IMR-90 (cell line): ENCODE measurements around the gene POU2F2. TPM values are rescaled to one million over a fixed set of nuclear protein-coding genes. Genes with fewer than 3 reads are reported as not detected.

Source experiments
- ATAC-seq: fragments of 200-7000 bp; cut with Tn5 transposase; 2 replicates; pipeline ENCODE4 v1.9.1; 2020; ENCODE audit warnings: low read depth, mild to moderate bottlenecking, moderate library complexity
- BruUV-seq: library from RNA; stranded (reverse); fragments of 400-500 nt; replicated peaks from 2 replicates; lab custom pipeline; 2021; lab: Mats Ljungman, UMichigan
- CTCF ChIA-PET: fragments of 300-600 bp; formaldehyde crosslinking; extraction: SDS; loops from one replicate; lab custom pipeline; 2021; ENCODE audit warnings: antibody characterized with exemption; lab: Yijun Ruan, JAX
- POLR2A ChIA-PET: fragments of 300-600 bp; sonication (Branson Sonifier 250); formaldehyde crosslinking; loops from one replicate; lab custom pipeline; 2022; ENCODE audit warnings: antibody characterized with exemption; ENCODE audit not compliant: unreplicated experiment; lab: Charles Lee
- DNase-seq: peaks from one replicate; pipeline ENCODE4 v3.0.0; 2013
- H2AFZ ChIP-seq: replicated peaks from 2 replicates; pipeline ENCODE3; 2013; ENCODE audit warnings: low read length, mild to moderate bottlenecking; ENCODE audit not compliant: poor library complexity
- H2AK5ac ChIP-seq: 2 replicates; pipeline ENCODE4 v1.6.1; 2013; ENCODE audit warnings: low read depth, low read length, inconsistent platforms
- H2AK9ac ChIP-seq: replicated peaks from 2 replicates; pipeline ENCODE3; 2013; ENCODE audit warnings: mild to moderate bottlenecking, low read depth, low read length, moderate library complexity; ENCODE audit not compliant: poor library complexity
- H2BK120ac ChIP-seq: 2 replicates; pipeline ENCODE4 v1.6.1; 2013; ENCODE audit warnings: low read depth, low read length, inconsistent platforms
- H2BK15ac ChIP-seq: 3 replicates; pipeline ENCODE4 v1.6.1; 2013; ENCODE audit warnings: low read depth, low read length, inconsistent platforms
- H2BK20ac ChIP-seq: 2 replicates; pipeline ENCODE4 v1.6.1; 2013; ENCODE audit warnings: low read depth, mild to moderate bottlenecking, inconsistent platforms, low read length, moderate library complexity
- H2BK5ac ChIP-seq: 2 replicates; pipeline ENCODE4 v1.6.1; 2013; ENCODE audit warnings: mild to moderate bottlenecking, low read depth, low read length, inconsistent platforms; ENCODE audit not compliant: poor library complexity, severe bottlenecking
- H3K14ac ChIP-seq: replicated peaks from 2 replicates; pipeline ENCODE4 v1.6.1; 2013; ENCODE audit warnings: low read depth, low read length, inconsistent platforms
- H3K18ac ChIP-seq: 2 replicates; pipeline ENCODE4 v1.6.1; 2013; ENCODE audit warnings: low read depth, low read length, control low read depth
- H3K23ac ChIP-seq: 2 replicates; pipeline ENCODE4 v1.6.1; 2013; ENCODE audit warnings: low read depth, low read length, inconsistent platforms
- H3K27ac ChIP-seq: 2 replicates; pipeline ENCODE4 v1.5.1; 2013; ENCODE audit warnings: mild to moderate bottlenecking, control low read depth, low read length; ENCODE audit not compliant: insufficient read depth
- H3K27me3 ChIP-seq: 2 replicates; pipeline ENCODE4 v1.6.1; 2013; ENCODE audit warnings: low read length; ENCODE audit not compliant: control insufficient read depth, insufficient read depth
- H3K36me3 ChIP-seq: 2 replicates; pipeline ENCODE4 v1.6.1; 2013; ENCODE audit warnings: low read length, mixed read lengths; ENCODE audit not compliant: control insufficient read depth, insufficient read depth
- H3K4ac ChIP-seq: 2 replicates; pipeline ENCODE4 v1.6.1; 2013; ENCODE audit warnings: low read depth, low read length, inconsistent platforms
- H3K4me1 ChIP-seq: 2 replicates; pipeline ENCODE4 v1.6.1; 2013; ENCODE audit warnings: low read length, mixed read lengths; ENCODE audit not compliant: control insufficient read depth, insufficient read depth
- H3K4me2 ChIP-seq: 2 replicates; pipeline ENCODE4 v1.6.1; 2013; ENCODE audit warnings: low read depth, mild to moderate bottlenecking, control low read depth, low read length, moderate library complexity
- H3K4me3 ChIP-seq: 2 replicates; pipeline ENCODE4 v1.5.1; 2013; ENCODE audit warnings: low read depth, mild to moderate bottlenecking, control low read depth, low read length, moderate library complexity; ENCODE audit not compliant: insufficient read depth
- H3K56ac ChIP-seq: 2 replicates; pipeline ENCODE4 v1.6.1; 2013; ENCODE audit warnings: low read length, inconsistent platforms; ENCODE audit not compliant: insufficient read depth; ENCODE audit errors: extremely low read depth
- H3K79me1 ChIP-seq, 2 experiments: 2 replicates each; pipeline ENCODE4 v1.6.1; 2013; ENCODE audit warnings: low read length in 2 of 2, inconsistent platforms in 1 of 2, low read depth in 1 of 2
- H3K9ac ChIP-seq: 2 replicates; pipeline ENCODE4 v1.6.1; 2013; ENCODE audit warnings: low read depth, low read length, control low read depth
- H3K9me1 ChIP-seq: 2 replicates; pipeline ENCODE4 v1.6.1; 2013; ENCODE audit warnings: low read length, inconsistent platforms; ENCODE audit not compliant: insufficient read depth
- H3K9me3 ChIP-seq: 2 replicates; pipeline ENCODE4 v1.6.1; 2013; ENCODE audit warnings: low read length; ENCODE audit not compliant: control insufficient read depth, insufficient read depth
- H4K20me1 ChIP-seq: 2 replicates; pipeline ENCODE4 v1.6.1; 2013; ENCODE audit warnings: low read length, inconsistent platforms; ENCODE audit not compliant: insufficient read depth
- H4K5ac ChIP-seq: 2 replicates; pipeline ENCODE4 v1.6.1; 2013; ENCODE audit warnings: mild to moderate bottlenecking, low read depth, low read length, control low read depth
- H4K8ac ChIP-seq, 2 experiments: 2 replicates each; pipeline ENCODE4 v1.6.1; 2013; ENCODE audit warnings: low read depth in 2 of 2, low read length in 2 of 2, control low read depth in 1 of 2, inconsistent platforms in 1 of 2
- H4K91ac ChIP-seq: 2 replicates; pipeline ENCODE4 v1.6.1; 2013; ENCODE audit warnings: low read depth, low read length, inconsistent platforms; ENCODE audit not compliant: insufficient read depth
- FOS ChIP-seq: fragments of 150-350 bp; IDR thresholded peaks from 2 replicates; pipeline ENCODE4 v1.6.1; 2016; ENCODE audit warnings: low read depth, low read length
- MAFK ChIP-seq: IDR thresholded peaks from 2 replicates; pipeline ENCODE4 v1.6.1; 2012; ENCODE audit warnings: low read depth, low read length, improper control_type of control experiment
- MAZ ChIP-seq: IDR thresholded peaks from 2 replicates; pipeline ENCODE4 v1.6.1; 2012; ENCODE audit warnings: low read depth, mild to moderate bottlenecking, low read length, improper control_type of control experiment, moderate library complexity, borderline replicate concordance
- NFE2L2 ChIP-seq: fragments of 150-350 bp; IDR thresholded peaks from 2 replicates; pipeline ENCODE4 v1.6.1; 2016; ENCODE audit warnings: low read depth, mild to moderate bottlenecking, low read length
- RAD21 ChIP-seq: IDR thresholded peaks from 2 replicates; pipeline ENCODE4 v1.6.1; 2012; ENCODE audit warnings: low read length, improper control_type of control experiment
- RCOR1 ChIP-seq: IDR thresholded peaks from 2 replicates; pipeline ENCODE4 v1.6.1; 2012; ENCODE audit warnings: mild to moderate bottlenecking, low read length, improper control_type of control experiment; ENCODE audit not compliant: insufficient replicate concordance
- RFX5 ChIP-seq: IDR thresholded peaks from 2 replicates; pipeline ENCODE4 v1.8.0; 2012; ENCODE audit warnings: low read depth, mild to moderate bottlenecking, low read length, moderate library complexity
- SMC3 ChIP-seq: fragments of 150-350 bp; IDR thresholded peaks from 2 replicates; pipeline ENCODE4 v1.6.1; 2016; ENCODE audit warnings: low read depth, mild to moderate bottlenecking, antibody characterized with exemption, low read length, moderate library complexity
- USF2 ChIP-seq: fragments of 150-350 bp; IDR thresholded peaks from 2 replicates; pipeline ENCODE4 v1.6.1; 2017; ENCODE audit warnings: mild to moderate bottlenecking, antibody characterized with exemption, low read length, low read depth
- WGBS, 2 experiments: methylation state at CpG; one replicate each; pipeline versions ENCODE4 v1.1.5 to v1.1.7; 2013; ENCODE audit warnings: missing lambda C conversion rate in 2 of 2; ENCODE audit not compliant: insufficient read length in 1 of 2; ENCODE audit errors: extremely low coverage in 2 of 2; 5-methylcytosine and 5-hydroxymethylcytosine counted together
- dilution Hi-C: fragments of 300-500 bp; cut with HindIII; formaldehyde crosslinking; loops from one replicate; pipeline ENCODE4 v1.14.3; 2018; ENCODE audit warnings: low sequenced_read_pairs; ENCODE audit not compliant: unreplicated experiment
- in situ Hi-C: fragments of 300-500 bp; cut with MboI; formaldehyde crosslinking; loops from 3 replicates; pipeline ENCODE4 v1.14.3; 2019; ENCODE audit warnings: low sequenced_read_pairs, inconsistent platforms, mixed read lengths
- intact Hi-C: fragments of 100-400 bp; cut with micrococcal nuclease; formaldehyde crosslinking; loops from 2 replicates; pipeline ENCODE4 v1.10.0; 2022
- polyA plus RNA-seq, 3 experiments: library from polyadenylated mRNA; depleted of rRNA; stranded (reverse); fragments of >200 nt; gene quantifications; 2 replicates each; pipeline ENCODE4 v1.2.3, GENCODE V29; 2012; ENCODE audit warnings: low replicate concordance in 1 of 3
- total RNA-seq: library from RNA; depleted of rRNA; stranded (reverse); fragments of >200 nt; gene quantifications from 2 replicates; pipeline ENCODE4 v1.2.3, GENCODE V29; 2012

POU2F2 gene
- total and polyA plus RNA-seq, 2 of the 4 experiments (the other 2 are of a cell fraction), result 0.54 to 5.0 TPM

DNA sequence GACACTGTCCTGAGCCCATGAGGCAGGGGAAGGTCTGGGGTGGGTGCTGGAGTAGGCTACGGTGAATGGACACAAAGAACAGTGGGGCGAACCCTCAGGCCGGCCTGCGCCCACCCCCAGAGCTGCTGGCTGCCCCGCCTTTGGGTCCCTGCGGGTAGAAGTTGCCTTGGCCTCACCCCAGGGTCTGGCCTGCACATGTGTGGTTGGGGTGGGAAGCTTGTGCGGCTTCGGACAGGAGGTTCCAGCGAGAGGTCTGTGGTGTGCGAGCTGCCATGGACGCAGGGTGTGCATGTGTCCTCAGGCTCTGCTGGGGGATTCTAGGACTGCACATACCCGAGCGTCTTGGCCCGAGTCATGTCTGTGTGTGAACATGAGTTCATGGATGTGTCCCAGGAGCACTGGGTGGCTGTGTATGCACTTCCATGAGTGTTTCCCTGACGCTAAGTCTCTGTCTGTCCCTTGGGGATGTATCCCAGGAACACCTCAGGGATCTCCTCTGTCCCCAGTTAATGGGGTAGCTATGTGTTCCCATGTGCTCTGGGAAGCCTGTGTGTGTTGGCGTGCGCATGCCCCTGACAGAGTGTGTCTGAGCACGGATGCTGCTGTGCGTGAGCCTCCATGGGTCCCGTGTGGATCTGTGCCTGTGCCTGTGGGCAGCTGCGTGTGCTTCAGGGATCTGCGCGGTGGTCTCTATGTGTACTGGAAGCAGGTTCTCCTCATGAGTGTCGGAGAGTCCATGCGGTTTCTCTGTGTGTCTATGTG is 20.8 kb upstream of the POU2F2 start:
- intact Hi-C loops (no loop called here), dilution Hi-C loops (no loop called here), in situ Hi-C loops (no loop called here)
- no peaks in the 10 kb centered on the region for H3K36me3 ChIP-seq
- 84% methylated on average over 10 of the region's 25 CpGs; no CpG with 5 or more reads in 1 of the 2 experiments for WGBS, 2 experiments
- H3K4me1 ChIP-seq, result no peaks in the 10 kb centered on the region
- H3K27ac ChIP-seq, result no peak overlapping the region
- no peak overlapping the region for H3K4me3 ChIP-seq
- H3K27me3 ChIP-seq, result peaks cover 93% of the 10 kb centered on the region
- H3K18ac ChIP-seq, result no peak overlapping the region
- 0 out of 2 replicates have a peak, but pooled peaks cover 6% of the 10 kb centered on the region for H4K20me1 ChIP-seq
- no peak overlapping the region for H3K14ac ChIP-seq
- CTCF ChIA-PET, result no interaction called here
- no peak overlapping the region for H2BK20ac ChIP-seq
- H4K8ac ChIP-seq, result no peak overlapping the region
- H3K23ac ChIP-seq, result no peak overlapping the region
- no peak overlapping the region for H4K5ac ChIP-seq
- no peak overlapping the region for H2AK5ac ChIP-seq
- no peak overlapping the region for H2BK15ac ChIP-seq
- POLR2A ChIA-PET, result no interaction called here
- no peak overlapping the region for H3K4me2 ChIP-seq
- no peaks in the 10 kb centered on the region for H3K79me1 ChIP-seq
- no peak overlapping the region for H2AK9ac ChIP-seq
- BruUV-seq, result no TSS peak
- H3K56ac ChIP-seq, result no peak overlapping the region
- H3K9me1 ChIP-seq, result no peaks in the 10 kb centered on the region
- H2AFZ ChIP-seq, result no peak overlapping the region
- H3K4ac ChIP-seq, result no peak overlapping the region
- TF ChIP-seq SMC3 (no peak), RCOR1 (no peak), RFX5 (no peak), NFE2L2 (no peak), RAD21 (no peak), USF2 (no peak), FOS (no peak), MAZ (no peak), MAFK (no peak)
- no peak for ATAC-seq
- H3K9ac ChIP-seq, result no peak overlapping the region
- no peak overlapping the region for H2BK5ac ChIP-seq
- H3K9me3 ChIP-seq, result no peaks in the 10 kb centered on the region; the same call in 1 of the 2 replicates
- no peak for DNase-seq
- no peak overlapping the region for H4K91ac ChIP-seq
- H2BK120ac ChIP-seq, result no peak overlapping the region
